HUES64 (cell line): Measurements from ENCODE around the gene PLA2R1.
"Not testable (repeated sequence)": the region's sequence is repeated elsewhere in the genome, so short reads cannot be mapped to it uniquely, and the experiment has no call there.

Experiments used
- H3K27ac ChIP-seq: 2 replicates; pipeline ENCODE4 v1.7.0; 2013; ENCODE audit warnings: low read depth, low read length, inconsistent platforms
- H3K27me3 ChIP-seq: 2 replicates; pipeline ENCODE4 v1.6.1; 2013; ENCODE audit warnings: mild to moderate bottlenecking, low read length; ENCODE audit not compliant: insufficient read depth
- H3K36me3 ChIP-seq: 2 replicates; pipeline ENCODE4 v1.6.1; 2013; ENCODE audit warnings: mild to moderate bottlenecking, low read length; ENCODE audit not compliant: insufficient read depth
- H3K4me1 ChIP-seq: 2 replicates; pipeline ENCODE4 v1.6.1; 2013; ENCODE audit warnings: mild to moderate bottlenecking, low read length, moderate library complexity; ENCODE audit not compliant: insufficient read depth
- H3K4me3 ChIP-seq: 2 replicates; pipeline ENCODE4 v1.5.1; 2013; ENCODE audit warnings: mild to moderate bottlenecking, low read length, moderate library complexity
- H3K9ac ChIP-seq: 2 replicates; pipeline ENCODE4 v1.6.1; 2013; ENCODE audit warnings: mild to moderate bottlenecking, low read depth, low read length
- H3K9me3 ChIP-seq: 2 replicates; pipeline ENCODE4 v1.6.1; 2013; ENCODE audit warnings: low read depth, low read length; ENCODE audit not compliant: insufficient read depth
- WGBS: fragments of 150-250, 120-280 bp; methylation state at CpG from one replicate; pipeline ENCODE4 v1.1.7; 2013; ENCODE audit warnings: missing lambda C conversion rate; 5-methylcytosine and 5-hydroxymethylcytosine counted together

The PLA2R1 gene

DNA sequence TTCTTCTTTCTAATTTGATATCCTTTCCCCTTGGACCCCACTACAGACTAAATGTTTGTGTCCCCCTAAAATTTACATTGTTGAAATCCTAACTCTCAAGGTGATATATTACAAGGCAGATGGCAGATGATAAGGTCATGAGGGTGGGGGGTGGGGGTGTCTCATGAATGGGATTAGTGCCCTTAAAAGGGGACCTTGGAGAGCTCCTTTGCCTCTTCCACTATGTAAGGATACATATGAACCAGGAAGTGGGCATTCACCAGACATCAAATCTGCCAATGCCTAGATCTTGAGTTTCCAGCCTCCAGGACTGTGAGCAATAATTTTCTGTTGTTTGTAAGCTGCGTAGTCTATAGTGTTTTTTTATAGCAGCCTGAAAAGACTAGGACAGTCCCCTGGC lies 89.1 kb downstream of the PLA2R1 start:
- WGBS, result 100% methylated on average over 1 of the region's 1 CpG
- Histone ChIP-seq H3K36me3 (no peaks in the 10 kb centered on the region), H3K9ac (no peak overlapping the region), H3K4me1 (no peaks in the 10 kb centered on the region), H3K27me3 (no peaks in the 10 kb centered on the region), H3K27ac (no peak overlapping the region), H3K9me3 (no peaks in the 10 kb centered on the region), H3K4me3 (no peak overlapping the region)

DNA sequence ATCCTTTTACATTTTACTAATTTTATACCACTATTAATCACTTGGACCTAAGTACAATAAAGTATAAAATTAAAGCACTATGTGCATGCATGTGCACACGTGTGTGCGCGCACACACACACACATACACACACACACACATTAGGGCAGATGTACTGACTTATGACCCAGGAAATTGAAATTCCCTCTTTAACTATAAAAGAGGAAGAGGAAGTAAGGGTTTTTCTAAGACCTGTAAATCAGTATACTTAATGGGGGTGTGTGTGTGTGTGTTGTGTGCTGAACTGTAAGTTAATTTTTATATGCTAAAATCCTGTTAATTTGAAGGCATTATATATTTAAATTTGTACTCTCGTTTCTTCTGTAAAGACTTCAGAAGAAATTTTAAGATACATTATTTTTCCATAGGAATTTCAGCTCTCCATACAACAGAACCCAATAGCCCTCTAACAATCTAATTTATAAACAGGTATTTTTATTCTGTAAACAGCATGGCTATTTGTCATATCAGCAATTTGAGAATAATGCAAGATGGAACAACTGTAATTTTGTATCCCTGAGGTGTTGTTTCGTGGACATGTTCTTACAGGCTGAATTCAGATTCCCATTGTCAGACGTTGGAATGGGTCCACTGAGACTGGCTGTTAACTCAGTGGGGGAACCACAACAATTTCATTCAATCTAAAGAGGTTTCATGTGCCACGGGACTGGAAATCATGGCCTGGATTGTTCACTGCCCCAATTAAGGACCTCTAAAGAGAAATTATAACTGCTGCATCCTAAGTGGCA lies 90.9 kb downstream of the PLA2R1 start:
- H3K4me1 ChIP-seq, result 0 out of 2 replicates have a peak, but pooled peaks cover 3% of the 10 kb centered on the region
- no peak overlapping the region for H3K27ac ChIP-seq
- no peaks in the 10 kb centered on the region for H3K27me3 ChIP-seq
- H3K9ac ChIP-seq, result no peak overlapping the region
- H3K9me3 ChIP-seq, result no peaks in the 10 kb centered on the region
- 90% methylated on average over 6 of the region's 7 CpGs for WGBS
- no peak overlapping the region for H3K4me3 ChIP-seq
- no peaks in the 10 kb centered on the region for H3K36me3 ChIP-seq

DNA sequence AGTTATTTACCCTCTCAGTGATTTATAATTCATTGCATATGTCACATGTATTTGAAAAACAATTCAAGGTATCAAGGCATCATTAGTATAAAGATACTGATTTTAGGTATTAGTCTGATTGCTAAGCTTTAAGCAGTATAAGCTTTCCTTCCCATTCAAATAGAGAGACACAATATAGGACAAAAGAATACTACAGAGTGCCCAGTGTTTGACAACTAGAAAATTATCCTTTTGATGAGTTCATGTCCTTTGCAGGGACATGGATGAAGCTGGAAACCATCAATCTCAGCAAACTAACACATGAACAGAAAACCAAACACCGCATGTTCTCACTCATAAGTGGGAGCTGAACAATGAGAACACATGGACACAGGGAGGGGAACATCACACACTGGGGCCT lies 91.9 kb downstream of the PLA2R1 start:
- H3K9me3 ChIP-seq, H3K4me3 ChIP-seq, H3K36me3 ChIP-seq, H3K9ac ChIP-seq, H3K27ac ChIP-seq, H3K4me1 ChIP-seq, H3K27me3 ChIP-seq: not testable (repeated sequence)
- WGBS, result no CpG with 5 or more reads among the region's 1 CpG

DNA sequence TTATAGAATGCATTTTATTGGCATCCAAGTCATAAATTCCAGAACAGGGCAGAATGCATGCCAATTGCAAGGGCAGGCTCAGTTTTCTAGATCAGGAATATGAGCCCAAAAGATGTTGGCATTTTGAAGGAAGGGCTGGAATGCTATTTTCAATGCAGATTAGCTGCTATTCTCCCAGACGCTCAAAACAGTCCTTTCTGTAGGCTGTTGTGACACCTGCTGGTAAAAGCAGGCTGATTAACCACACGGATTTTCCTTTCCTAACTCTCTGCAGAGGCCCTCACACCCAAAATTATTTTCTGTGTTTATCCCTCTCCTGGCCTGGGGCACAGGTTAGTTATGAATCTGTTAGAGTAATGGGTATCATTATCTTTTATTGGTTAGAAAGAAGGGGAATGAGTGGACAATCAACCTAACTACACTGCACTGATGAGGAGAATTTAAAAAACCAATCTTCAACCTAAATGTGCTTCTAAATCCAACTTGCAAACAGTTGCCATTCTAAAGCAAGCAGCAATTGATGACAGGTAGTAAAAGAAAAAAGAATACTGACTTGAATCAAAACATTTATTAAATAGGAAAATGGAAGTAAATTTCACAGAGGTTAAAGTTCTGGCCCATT lies 94.0 kb downstream of the PLA2R1 start:
- 0% methylated on average over 2 of the region's 2 CpGs for WGBS
- H3K4me1 ChIP-seq, result 0 out of 2 replicates have a peak, but pooled peaks cover 3% of the 10 kb centered on the region
- no peak overlapping the region for H3K4me3 ChIP-seq
- H3K27me3 ChIP-seq, result no peaks in the 10 kb centered on the region
- no peaks in the 10 kb centered on the region for H3K9me3 ChIP-seq
- H3K27ac ChIP-seq, result no peak overlapping the region
- no peak overlapping the region for H3K9ac ChIP-seq
- H3K36me3 ChIP-seq, result no peaks in the 10 kb centered on the region

DNA sequence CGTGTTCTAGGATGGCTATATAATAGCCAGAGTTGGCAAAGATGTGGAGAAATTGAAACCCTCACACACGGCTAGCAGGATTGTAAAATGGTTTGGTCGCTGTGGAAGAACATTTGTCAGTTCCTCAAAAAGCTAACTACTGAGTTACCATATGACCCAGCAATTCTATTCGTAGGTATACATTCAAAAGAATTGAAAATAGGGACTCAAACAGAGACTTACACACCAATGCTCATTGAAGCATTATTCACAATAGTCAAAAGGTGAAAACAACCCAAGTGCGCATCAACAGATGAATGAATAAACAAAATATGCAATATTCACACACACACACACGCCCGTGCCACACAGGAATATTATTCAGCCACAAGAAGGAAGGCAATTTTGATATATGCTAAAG lies 98.7 kb downstream of the PLA2R1 start:
- WGBS, result 95% methylated on average over 7 of the region's 7 CpGs
- Histone ChIP-seq H3K4me1 (peaks cover 17% of the 10 kb centered on the region; the same call in 1 of the 2 replicates), H3K4me3 (no peak overlapping the region), H3K9me3 (no peaks in the 10 kb centered on the region), H3K27ac (no peak overlapping the region), H3K9ac (no peak overlapping the region), H3K36me3 (no peaks in the 10 kb centered on the region), H3K27me3 (no peaks in the 10 kb centered on the region)

DNA sequence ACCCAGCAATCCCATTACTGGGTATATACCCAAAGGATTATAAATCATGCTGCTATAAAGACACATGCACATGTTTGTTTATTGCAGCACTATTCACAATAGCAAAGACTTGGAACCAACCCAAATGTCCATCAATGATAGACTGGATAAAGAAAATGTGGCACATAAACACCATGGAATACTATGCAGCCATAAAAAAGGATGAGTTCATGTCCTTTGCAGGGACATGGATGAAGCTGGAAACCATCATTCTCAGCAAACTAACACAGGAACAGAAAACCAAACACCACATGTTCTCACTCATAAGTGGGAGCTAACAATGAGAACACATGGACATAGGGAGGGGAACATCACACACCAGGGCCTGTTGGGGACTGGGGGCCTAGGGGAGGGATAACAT lies 99.9 kb downstream of the PLA2R1 start:
- H3K9ac ChIP-seq, H3K4me3 ChIP-seq, H3K27ac ChIP-seq, H3K27me3 ChIP-seq, H3K36me3 ChIP-seq, H3K9me3 ChIP-seq: not testable (repeated sequence)
- peaks cover 15% of the 10 kb centered on the region; the same call in 1 of the 2 replicates for H3K4me1 ChIP-seq

DNA sequence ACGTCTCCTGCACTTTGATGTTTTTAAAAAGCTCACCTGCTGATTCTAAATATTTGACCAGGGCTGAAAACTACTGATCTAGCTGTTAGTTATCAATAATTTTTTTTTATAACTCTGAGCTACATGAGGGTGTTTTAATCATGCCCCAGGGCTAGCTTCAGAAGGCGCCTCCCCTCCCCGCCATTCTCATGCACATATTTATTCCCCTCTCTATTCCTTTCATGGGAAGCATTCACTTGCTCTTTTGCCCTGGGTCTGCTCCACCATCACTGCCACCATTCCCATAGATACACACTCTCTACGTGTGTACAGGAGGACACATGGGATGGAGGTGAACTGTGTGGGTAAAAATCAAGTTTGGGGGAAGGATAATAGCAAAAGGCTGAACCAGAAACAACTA lies 101.0 kb downstream of the PLA2R1 start:
- WGBS, result 48% methylated on average over 3 of the region's 4 CpGs
- peaks cover 15% of the 10 kb centered on the region; the same call in 1 of the 2 replicates for H3K4me1 ChIP-seq
- H3K4me3 ChIP-seq, result no peak overlapping the region
- H3K9ac ChIP-seq, result no peak overlapping the region
- no peak overlapping the region for H3K27ac ChIP-seq
- no peaks in the 10 kb centered on the region for H3K36me3 ChIP-seq
- H3K27me3 ChIP-seq, result no peaks in the 10 kb centered on the region
- H3K9me3 ChIP-seq, result no peaks in the 10 kb centered on the region

DNA sequence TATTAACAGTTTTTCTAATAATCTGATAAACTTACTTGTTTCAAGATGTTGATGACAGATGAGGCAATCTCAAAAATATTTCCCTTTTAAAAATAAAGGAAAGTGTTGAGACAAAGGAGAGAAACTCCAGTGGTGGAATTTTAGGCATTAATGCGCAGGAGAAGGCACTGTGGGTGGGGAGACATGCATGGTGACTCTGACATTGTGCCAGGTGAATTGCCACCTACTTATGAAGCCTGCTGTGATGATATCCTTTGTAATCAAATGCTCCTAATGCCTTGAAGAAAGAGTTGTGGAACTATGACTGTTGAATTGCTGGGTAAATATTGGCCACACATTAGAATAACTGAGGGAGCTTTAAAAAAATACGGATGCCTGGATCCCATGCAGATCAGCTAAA lies 101.4 kb downstream of the PLA2R1 start:
- no peaks in the 10 kb centered on the region for H3K36me3 ChIP-seq
- peaks cover 15% of the 10 kb centered on the region; the same call in 1 of the 2 replicates for H3K4me1 ChIP-seq
- 51% methylated on average over 2 of the region's 2 CpGs for WGBS
- no peak overlapping the region for H3K9ac ChIP-seq
- H3K27me3 ChIP-seq, result no peaks in the 10 kb centered on the region
- H3K4me3 ChIP-seq, result no peak overlapping the region
- H3K27ac ChIP-seq, result no peak overlapping the region
- H3K9me3 ChIP-seq, result no peaks in the 10 kb centered on the region

DNA sequence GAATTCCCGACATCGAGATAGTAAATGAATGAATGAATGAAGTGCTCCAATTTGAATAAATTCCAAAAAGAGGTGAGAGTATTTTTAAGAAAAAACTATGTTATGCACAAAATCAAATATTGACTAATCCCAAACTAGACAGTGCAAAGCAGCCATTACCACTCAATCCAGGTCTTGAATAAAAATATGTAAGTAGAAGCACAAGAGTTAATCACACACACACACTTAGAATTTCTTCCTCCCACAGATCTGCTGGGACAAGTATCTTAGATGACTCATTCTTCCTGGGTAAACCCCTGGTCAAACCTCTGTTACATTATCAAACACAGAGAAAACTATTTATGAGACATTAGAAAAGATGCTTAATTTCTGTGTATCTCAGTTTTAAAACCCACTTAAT lies 102.0 kb downstream of the PLA2R1 start:
- Histone ChIP-seq H3K27ac (no peak overlapping the region), H3K36me3 (no peaks in the 10 kb centered on the region), H3K9me3 (no peaks in the 10 kb centered on the region), H3K27me3 (no peaks in the 10 kb centered on the region), H3K4me1 (peaks cover 15% of the 10 kb centered on the region; the same call in 1 of the 2 replicates), H3K4me3 (no peak overlapping the region), H3K9ac (no peak overlapping the region)
- WGBS, result 93% methylated on average over 2 of the region's 2 CpGs

DNA sequence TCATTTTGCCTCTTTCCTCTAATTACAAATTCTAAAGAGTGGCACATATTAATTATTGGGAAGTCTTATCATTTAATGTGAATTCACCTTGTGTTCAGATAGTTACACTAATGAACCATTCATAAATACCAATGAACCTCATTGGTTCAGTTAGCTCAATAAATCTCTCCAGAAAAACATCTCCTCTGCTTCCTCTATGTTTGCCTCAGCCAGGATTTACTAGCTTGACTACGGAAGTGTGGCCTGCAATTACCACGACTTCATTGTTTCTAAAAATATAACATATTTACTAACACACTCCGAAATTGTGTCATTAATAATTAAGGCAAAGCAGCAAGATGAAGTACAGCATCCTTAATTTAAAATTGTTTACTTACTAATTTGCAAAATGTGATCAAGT lies 103.3 kb downstream of the PLA2R1 start:
- WGBS, result 97% methylated on average over 3 of the region's 3 CpGs
- peaks cover 15% of the 10 kb centered on the region; the same call in 1 of the 2 replicates for H3K4me1 ChIP-seq
- no peak overlapping the region for H3K27ac ChIP-seq
- H3K4me3 ChIP-seq, result no peak overlapping the region
- H3K27me3 ChIP-seq, result no peaks in the 10 kb centered on the region
- H3K36me3 ChIP-seq, result no peaks in the 10 kb centered on the region
- H3K9ac ChIP-seq, result no peak overlapping the region
- no peaks in the 10 kb centered on the region for H3K9me3 ChIP-seq

DNA sequence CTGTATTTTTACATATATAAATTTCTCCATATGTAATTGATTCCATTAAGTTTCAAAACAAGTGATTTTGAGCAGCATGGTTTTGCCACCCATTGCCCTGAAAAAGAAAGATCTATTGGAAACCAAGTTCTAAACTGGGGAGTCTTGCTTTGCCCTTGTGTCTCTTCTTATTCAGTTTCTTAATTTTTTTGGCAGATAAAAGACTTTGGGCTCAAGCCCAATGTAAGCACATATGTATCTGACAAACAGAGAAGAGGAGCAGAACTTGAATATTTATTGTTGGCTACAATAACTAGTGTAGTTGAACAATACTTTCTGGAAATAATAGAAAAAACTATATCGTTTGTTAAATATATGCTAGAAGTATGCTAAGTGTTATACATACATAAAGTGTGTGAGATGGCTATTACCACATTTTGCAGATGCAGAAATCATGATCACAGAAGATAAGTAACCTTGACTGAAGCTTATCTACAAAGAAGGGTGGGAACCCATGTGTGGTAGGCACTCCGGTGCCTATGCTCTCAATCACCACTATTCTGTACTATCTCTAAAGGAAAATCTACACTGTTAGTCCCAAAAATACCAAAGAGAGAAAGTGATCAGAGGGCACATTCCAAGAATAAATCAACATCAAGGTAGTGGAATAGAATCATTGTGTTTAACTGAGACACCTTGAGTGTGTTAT lies 109.1 kb downstream of the PLA2R1 start:
- H3K4me3 ChIP-seq, result no peak overlapping the region
- WGBS, result 96% methylated on average over 2 of the region's 2 CpGs
- no peaks in the 10 kb centered on the region for H3K36me3 ChIP-seq
- no peak overlapping the region for H3K27ac ChIP-seq
- H3K9ac ChIP-seq, result no peak overlapping the region
- H3K9me3 ChIP-seq, result no peaks in the 10 kb centered on the region
- H3K4me1 ChIP-seq, result no peaks in the 10 kb centered on the region
- no peaks in the 10 kb centered on the region for H3K27me3 ChIP-seq
